GM12891 (cell line): ENCODE data around the gene WFDC1.

Source experiments
- DNase-seq: peaks from one replicate; pipeline ENCODE4 v3.0.0; 2011; ENCODE audit warnings: low spot score; ENCODE audit not compliant: insufficient read length
- FAIRE-seq: peaks from 2 replicates; lab custom pipeline; 2011; peaks lifted over from hg19 to GRCh38; lab: Jason Lieb, UNC
- PAX5 ChIP-seq: IDR thresholded peaks from 2 replicates; pipeline ENCODE4 v1.6.1; 2011; ENCODE audit warnings: low read length, moderate library complexity, mild to moderate bottlenecking; ENCODE audit not compliant: insufficient read depth, severe bottlenecking
- POLR2A ChIP-seq: IDR thresholded peaks from 2 replicates; pipeline ENCODE4 v1.6.1; 2011; ENCODE audit warnings: low read depth, low read length, control low read depth
- POLR2AphosphoS5 ChIP-seq: IDR thresholded peaks from 2 replicates; pipeline ENCODE4 v1.6.1; 2011; ENCODE audit warnings: low read depth, low read length, control low read depth
- POU2F2 ChIP-seq: IDR thresholded peaks from 2 replicates; pipeline ENCODE4 v1.6.1; 2011; ENCODE audit warnings: low read depth, mild to moderate bottlenecking, control low read depth, low read length, moderate library complexity
- SPI1 ChIP-seq: IDR thresholded peaks from 2 replicates; pipeline ENCODE4 v1.6.1; 2011; ENCODE audit warnings: low read depth, low read length, control low read depth
- TAF1 ChIP-seq: IDR thresholded peaks from 2 replicates; pipeline ENCODE4 v1.6.1; 2011; ENCODE audit warnings: low read depth, low read length, control low read depth

The WFDC1 gene

DNA sequence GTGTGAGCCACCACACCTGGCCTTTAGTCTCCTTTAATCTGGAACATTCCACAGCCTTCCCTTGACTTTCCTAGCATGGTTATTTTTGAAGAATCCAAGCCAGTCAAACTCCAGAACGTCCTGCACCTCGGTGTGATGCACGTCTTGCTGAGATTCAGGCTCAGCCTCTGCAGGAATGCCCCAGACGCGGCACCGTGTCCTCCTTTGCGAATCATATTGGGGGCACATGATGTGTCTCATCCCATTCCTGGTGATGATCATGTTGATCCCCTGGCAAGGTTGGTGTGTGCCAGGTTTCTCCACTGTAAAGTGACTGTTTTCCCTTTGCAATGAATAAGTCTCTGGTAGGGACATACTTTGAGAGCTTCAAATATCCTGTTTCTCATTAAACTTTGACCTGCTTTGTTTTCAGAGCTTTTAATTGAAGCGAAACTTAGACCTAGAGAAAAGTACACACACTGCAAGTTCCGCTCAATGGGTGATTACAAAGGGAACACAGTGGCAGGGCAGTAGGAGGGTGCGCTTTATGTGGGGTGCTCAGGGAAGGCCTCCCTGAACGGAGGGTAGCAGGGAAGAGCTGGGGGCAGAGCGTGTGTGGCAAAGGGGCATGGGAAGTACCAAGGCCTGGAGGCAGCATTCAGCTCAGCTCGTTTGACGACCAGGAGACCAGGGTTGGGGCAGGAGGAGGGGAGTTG is 64.1 kb downstream of the WFDC1 start:
- FAIRE-seq (no peak), DNase-seq (no peak)
- no peak for TF ChIP-seq POLR2A
- no peak for TF ChIP-seq SPI1
- no peak for TF ChIP-seq PAX5
- TF ChIP-seq POU2F2 = no peak
- TF ChIP-seq TAF1 = no peak
- TF ChIP-seq POLR2AphosphoS5 = no peak

DNA sequence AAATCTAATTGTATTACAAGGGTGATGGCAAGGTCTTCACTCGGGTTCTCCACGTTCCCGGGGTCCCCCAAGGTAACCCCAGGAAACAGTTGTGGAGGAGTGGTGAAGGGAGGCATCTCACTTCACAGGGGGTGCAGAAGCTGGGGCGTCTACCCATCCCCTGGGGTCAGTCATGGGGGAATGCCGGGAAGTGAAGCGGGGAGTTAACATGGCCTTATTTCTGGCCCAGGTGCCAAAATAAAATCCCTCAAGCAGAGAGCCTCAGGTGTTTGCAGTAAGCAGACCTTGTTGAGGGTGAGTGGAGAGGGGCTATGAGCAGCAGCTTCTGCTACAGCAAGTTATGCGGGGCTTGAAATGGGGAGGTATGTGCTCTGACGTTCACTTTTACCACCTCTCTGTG is 64.6 kb downstream of the WFDC1 start:
- FAIRE-seq = no peak
- no peak for DNase-seq
- TF ChIP-seq POU2F2 (no peak), PAX5 (no peak), POLR2A (no peak)

DNA sequence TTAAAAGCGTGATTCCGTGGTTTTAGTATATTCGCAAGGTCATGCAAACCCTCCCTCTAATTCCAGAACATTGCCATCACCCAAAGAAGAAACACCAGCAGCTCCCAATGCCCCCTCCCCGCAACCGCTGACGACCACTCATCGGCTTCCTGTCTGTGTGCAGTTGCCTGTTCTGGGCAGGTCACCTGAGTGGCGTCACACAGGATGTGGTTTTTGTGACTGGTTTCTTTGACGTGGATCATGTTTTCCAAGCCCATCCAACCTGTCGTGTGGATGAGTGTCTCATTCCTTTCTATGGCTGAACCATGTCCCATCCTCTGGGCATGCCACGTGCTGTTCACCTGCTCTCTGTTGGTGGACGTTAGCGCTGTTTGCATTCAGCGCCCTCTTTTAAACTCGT is 65.5 kb downstream of the WFDC1 start:
- FAIRE-seq (no peak), DNase-seq (no peak)
- TF ChIP-seq PAX5 (no peak), SPI1 (no peak), POU2F2 (no peak), POLR2AphosphoS5 (no peak), TAF1 (no peak), POLR2A (no peak)

DNA sequence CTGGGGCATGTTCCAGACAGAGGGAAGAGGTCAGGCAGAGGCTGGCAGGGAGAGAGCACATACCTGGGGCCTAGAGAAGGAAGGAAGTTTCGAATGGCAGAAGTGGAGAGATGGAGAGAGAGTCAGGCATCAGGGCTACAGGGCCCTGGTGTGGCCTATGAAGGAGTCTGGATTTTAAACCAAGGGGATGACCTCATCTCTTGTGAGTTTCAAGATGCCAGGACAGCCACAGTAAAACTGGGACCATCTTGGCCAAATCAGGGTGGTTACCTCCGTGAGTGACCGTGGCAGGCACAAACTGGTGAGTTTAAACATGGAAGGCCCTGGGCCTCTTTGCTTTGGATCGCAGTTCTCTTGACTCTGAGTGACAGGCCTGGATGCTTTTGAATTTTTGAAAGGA is 66.1 kb downstream of the WFDC1 start:
- FAIRE-seq (no peak), DNase-seq (no peak)
- TF ChIP-seq SPI1 = no peak
- no peak for TF ChIP-seq PAX5
- no peak for TF ChIP-seq POU2F2
- no peak for TF ChIP-seq POLR2AphosphoS5
- no peak for TF ChIP-seq POLR2A
- no peak for TF ChIP-seq TAF1

DNA sequence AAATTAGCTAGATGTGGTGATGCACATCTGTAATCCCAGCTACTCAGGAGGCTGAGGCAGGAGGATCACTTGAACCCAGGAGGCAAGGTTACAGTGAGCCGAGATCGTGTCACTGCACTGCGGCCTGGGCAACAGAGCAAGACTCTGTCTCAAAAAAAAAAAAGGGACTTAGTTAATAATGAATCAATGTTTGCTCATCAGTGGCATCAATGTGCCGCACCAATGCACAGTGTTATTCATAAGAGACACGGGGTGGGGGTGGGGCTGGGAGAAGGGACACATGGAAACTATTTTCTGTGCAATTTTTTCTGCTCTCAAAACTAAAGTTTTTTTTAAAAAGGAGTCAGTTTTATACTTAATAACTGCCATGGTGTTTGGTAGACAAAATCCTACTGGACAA is 66.9 kb downstream of the WFDC1 start:
- TF ChIP-seq PAX5 (no peak), POLR2AphosphoS5 (no peak), POU2F2 (no peak), SPI1 (no peak), TAF1 (no peak), POLR2A (no peak)
- no peak for DNase-seq

DNA sequence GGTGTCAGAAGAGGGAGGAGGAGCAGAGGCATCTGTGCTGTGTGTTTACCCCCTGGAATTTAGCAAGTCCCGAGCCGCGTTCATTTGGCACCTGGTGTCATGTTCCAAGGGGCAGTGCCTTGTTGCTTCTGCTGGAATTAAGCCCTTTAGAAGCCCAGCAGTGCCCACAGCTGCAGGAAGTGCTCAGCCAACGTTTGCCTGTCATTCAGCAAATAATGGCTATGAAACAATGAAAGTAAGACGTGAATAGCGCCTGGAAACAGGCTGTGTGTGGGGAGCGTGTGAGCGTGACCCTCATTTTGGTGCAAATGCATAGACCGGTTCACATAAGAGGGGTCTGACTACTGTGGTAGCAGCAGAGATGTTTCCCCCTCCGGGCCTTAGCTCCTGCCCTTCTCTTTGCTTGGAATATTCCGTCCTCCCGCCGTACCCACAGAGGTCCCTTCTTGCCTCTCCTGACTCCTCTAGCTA is 67.8 kb downstream of the WFDC1 start:
- FAIRE-seq (no peak), DNase-seq (no peak)
- no peak for TF ChIP-seq PAX5
- TF ChIP-seq SPI1 = no peak
- TF ChIP-seq POLR2AphosphoS5 = no peak
- no peak for TF ChIP-seq POLR2A
- TF ChIP-seq POU2F2 = no peak
- no peak for TF ChIP-seq TAF1

More for the DNA sequence above, 66.9 kb downstream of the WFDC1 start:
- no peak for FAIRE-seq

DNA sequence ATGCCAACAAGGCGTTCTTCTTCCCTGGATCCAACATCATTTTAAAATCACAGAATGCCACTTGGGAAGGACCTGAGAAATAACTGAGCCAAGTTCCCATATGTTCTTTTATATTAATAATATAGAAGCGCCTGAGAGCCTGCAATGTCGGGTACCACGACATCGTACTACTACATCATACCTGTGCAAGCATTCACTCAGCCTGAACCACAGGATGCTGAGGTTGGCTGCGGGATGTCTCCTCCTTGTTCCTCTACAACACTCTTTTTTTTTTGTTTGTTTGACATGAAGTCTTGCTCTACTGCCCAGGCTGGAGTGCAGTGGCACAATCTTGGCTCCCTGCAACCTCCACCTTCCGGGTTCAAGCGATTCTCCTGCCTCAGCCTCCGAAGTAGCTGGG is 71.5 kb downstream of the WFDC1 start:
- FAIRE-seq (no peak), DNase-seq (no peak)
- TF ChIP-seq SPI1 = no peak
- TF ChIP-seq POU2F2 = no peak
- no peak for TF ChIP-seq POLR2AphosphoS5
- TF ChIP-seq PAX5 = no peak
- no peak for TF ChIP-seq TAF1
- TF ChIP-seq POLR2A = no peak

DNA sequence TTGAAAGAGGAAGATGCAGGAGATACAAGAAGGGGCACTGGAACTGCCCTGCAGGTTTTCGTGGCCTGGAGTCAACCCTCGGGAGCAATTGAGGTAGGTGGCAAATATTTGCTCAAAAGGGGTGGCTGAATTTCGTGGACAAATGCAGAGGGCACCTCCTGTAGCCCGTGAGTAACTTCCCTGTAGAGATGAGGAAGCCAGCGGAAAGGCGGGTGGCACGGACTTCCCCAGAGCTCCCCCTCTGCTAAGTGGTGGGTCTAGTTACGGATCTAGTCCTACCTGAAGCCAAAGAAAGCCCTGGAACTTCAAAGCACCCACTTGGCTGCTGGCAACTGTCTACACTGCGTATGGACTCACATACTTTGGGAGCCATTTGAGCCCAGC is 72.6 kb downstream of the WFDC1 start:
- DNase-seq (no peak), FAIRE-seq (no peak)
- TF ChIP-seq SPI1 = no peak
- no peak for TF ChIP-seq TAF1
- no peak for TF ChIP-seq POLR2AphosphoS5
- TF ChIP-seq POU2F2 = no peak
- TF ChIP-seq POLR2A = no peak
- no peak for TF ChIP-seq PAX5

DNA sequence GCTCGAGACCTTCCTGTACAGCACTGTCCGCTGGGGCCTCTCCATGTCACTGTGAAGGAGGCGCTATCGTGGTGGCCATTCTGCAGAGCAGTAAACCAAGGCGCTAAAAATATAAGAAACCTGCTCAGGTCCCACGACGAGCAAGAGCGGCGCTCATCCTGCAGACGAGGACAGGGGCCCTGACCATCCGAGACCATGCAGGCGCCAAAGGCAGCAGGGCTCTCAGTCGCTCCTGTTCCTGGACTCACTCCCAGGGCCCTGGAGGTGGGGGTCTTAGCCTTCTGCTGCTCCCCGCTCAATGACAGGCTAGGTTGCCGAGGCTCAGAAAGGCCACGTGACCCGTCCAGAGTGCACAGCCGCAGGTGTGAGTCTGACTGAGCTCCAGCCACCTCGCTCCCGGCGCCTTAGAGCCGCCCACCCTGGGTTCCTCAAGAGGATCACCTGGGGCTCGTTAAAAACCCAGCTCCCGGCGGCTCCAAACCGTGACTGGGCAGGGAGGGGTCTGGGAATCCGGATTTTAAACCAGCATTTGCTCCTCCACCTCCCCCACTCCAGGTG is 73.2 kb downstream of the WFDC1 start:
- FAIRE-seq (no peak), DNase-seq (no peak)
- TF ChIP-seq TAF1 (no peak), POLR2AphosphoS5 (no peak), SPI1 (no peak), PAX5 (no peak), POLR2A (no peak), POU2F2 (no peak)

DNA sequence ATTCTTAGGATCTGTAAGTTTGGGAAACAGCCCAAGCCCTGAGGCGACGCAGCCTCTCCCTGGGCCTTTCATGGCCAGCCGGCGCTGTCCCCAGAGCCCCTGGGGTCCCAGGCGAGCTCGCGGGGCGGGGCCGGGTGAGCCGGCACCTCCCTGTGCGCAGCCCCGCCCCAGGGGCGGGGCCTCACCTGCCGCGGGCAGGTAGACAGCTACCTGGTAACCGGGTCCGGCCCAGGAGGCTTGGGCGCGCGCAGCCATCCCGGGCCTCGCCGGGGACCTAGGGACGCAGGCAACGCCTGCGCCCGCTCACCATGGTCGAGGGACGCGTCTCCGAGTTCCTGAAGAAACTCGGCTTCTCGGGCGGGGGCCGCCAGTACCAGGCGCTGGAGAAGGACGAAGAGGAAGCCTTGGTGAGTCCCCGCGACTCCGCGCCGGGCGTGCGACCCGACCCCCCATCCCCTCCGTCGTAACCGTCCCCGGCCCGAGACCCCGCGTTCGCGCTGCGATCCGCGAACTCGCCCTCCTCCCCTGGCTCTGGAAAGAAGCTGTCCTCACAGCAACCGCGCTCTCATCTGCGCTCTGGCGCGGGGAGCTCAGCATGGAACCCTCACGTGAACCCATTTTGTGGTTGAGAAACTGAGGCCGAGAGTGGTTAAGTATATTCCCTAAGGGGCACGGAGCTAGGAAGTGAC is 73.8 kb downstream of the WFDC1 start, which contains the start of gene ATP2C2:
Gene ATP2C2, plus strand, starts transcription at position 231 of the 689 bp plus-strand sequence. Its CDS starts 78 bp downstream, at position 309.
- TF ChIP-seq POLR2A (no peak), POU2F2 (no peak), POLR2AphosphoS5 (no peak), SPI1 (no peak), PAX5 (no peak), TAF1 (no peak)
- no peak for DNase-seq
- FAIRE-seq = no peak
